Glomerular endothelial cell (primary cell): ENCODE data around the gene NMNAT2. TPM values are rescaled to one million over a fixed set of nuclear protein-coding genes. Genes with fewer than 3 reads are reported as not detected.

Experiments
- DNase-seq: peaks from one replicate; pipeline ENCODE4 v3.0.0-alpha.2; 2011; ENCODE audit warnings: low read depth, low spot score; ENCODE audit errors: extremely low read depth
- total RNA-seq: library from RNA; depleted of rRNA; stranded (reverse); fragments of >200 nt; gene quantifications from 2 replicates; pipeline ENCODE4 v1.2.3, GENCODE V29; 2015

Gene NMNAT2
- total RNA-seq, 1 donor from 2014 or later: 0.23 TPM

GRCh38 chr1:183291802-183292514 lies 126.2 kb downstream of the NMNAT2 start:
- DNase-seq: no peak

DNA sequence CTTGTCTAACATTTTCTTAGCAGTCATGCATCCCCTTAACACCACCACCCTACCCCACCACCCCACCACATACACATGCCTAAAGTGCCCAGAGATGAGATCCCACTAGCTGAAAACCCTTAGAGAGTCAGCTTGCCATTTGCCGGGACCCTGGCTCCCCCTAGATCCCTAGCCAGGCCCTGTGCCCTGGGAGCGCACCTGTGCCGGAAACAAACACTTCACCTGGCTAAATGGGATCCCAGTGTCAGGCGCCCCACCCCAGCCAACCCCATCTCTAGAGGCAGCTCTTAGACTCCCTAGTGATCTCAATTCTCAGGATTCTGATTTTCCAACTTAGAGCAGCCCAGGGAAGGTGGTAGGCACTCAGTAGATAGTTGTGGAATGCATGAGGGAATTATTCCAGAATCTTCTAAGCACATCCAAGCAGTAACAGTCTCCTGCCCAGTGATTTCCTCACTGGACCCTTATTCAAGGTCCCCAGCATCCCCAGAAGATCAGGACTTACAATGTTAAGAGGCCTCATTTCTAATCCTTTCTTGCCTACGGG lies 126.9 kb downstream of the NMNAT2 start:
- no peak for DNase-seq

DNA sequence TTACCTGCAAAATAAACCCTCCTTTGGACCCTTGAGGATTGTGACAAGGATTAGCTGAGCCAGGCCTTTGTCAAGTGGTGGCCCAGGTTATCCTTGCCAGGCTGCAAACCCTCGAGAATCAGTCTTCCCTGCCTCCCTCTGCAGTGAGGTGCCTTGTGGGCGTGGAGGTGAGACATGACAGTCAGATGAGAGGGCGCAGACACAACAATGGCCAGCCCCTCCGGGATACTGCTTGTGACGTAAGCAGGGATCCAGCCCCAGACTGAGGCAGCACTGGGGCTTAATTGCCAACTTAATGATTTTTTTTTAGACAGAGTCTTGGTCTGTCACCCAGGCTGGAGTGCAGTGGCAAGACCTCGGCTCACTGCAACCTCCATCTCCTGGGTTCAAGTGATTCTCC lies 127.6 kb downstream of the NMNAT2 start:
- no peak for DNase-seq

- no peak for DNase-seq
These were observed 129.1 kb downstream of the NMNAT2 start for GRCh38 chr1:183289051-183289496.

DNA sequence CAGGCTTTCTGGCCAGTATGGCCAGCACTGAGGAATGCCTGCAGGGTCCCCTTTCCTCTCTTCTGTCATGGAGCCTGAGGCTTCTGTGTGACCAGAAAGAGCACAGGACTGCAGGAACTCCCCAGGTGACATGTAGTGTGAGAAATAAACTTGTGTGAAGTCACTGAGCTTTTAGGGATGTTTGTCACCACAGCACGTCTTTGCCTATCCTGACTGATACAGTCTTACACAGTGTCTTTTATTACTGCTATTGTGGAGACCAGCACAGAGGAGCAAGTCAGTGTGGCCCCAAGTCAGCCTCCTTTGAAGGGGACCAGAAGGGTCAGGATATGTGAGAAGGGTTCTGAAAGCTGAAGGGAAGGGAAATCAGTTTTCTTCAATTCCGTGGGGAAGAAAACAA lies 129.6 kb downstream of the NMNAT2 start:
- no peak for DNase-seq

DNA sequence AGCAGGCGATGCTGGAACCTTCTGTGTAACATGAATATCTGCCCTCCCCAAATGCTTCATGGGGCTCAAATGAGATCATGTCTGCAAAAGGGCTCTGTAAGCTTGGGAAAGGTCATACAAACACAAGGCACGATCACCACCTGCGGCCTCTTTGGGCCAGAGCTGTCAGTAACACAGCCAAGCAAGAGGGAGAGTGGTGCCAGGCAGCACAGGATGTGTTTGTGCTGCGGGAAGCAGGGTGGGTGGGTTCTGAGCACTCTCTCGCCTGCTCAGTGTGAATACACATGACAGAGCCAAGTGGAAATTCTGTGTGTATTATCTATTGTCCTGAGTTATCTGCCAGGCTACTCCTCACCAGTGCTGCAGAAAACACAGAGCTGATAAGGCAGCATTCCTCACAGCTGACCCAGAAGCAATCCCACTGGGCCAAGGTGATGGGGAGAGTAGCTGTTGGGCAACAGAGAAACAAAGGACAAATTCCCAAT lies 130.9 kb downstream of the NMNAT2 start:
- DNase-seq: no peak

DNA sequence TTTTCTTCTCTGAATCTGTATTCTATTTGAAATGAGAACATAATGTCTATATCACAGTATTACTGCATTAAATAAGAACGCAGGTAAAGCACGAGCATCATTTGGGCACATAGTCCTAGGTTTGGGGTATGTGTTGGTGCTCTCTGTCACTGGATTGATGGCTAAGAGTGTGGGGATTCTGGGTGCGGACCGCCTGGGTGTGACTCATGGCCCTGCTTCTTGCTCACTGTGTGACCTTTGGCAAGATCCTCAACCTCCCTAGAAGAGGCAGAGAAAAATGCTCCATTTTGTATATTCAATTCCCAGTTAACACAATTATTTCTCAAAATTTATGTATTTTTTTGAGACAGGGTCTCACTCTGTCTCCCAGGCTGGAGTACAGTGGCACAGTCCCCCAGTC lies 132.4 kb downstream of the NMNAT2 start:
- no peak for DNase-seq

- DNase-seq: no peak
These were observed 132.9 kb downstream of the NMNAT2 start for GRCh38 chr1:183285256-183285655.

GRCh38 chr1:183284086-183284485 lies 134.1 kb downstream of the NMNAT2 start:
- no peak for DNase-seq

DNA sequence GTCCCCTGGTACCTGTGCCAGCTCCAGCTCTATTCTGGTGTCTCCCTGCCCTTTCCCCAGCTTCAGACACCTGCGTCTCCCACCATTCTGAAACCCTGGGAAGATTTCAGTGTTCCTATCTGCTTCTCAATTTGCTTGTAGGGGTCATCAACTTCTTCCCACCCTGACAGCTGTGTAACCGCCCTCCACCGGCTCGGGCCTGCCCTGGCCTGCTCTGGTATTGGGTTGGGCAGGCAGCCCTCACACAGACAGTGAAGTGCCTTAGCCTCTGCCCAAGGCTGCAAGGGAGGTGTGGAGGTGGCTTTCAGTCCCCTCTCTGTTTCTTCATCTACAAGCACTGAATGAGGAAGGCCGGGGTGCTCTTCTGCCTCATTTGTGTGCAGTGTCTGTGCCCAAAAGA lies 134.9 kb downstream of the NMNAT2 start:
- no peak for DNase-seq

GRCh38 chr1:183282101-183282855 lies 135.9 kb downstream of the NMNAT2 start:
- no peak for DNase-seq

- DNase-seq: peak; percentile 84
These were observed 136.6 kb downstream of the NMNAT2 start for GRCh38 chr1:183281553-183282091.

DNA sequence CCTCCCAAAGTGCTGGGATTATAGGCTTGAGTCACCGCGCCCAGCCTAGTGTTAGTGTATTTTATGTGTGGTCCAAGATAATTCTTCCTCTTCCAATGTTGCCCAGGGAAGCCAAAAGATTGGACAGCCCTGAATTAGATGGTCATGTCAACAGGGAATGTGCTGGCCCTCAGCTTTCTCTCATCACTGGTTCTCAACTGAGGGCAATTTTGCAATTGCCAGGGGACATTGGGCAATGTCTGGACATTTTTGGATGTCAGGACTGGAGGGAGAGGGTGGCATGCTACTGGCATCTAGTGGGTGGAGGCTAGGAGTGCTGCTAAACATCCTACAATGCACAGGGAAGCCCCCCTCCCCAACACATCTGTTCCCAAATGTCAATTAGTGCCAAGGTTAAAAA lies 137.1 kb downstream of the NMNAT2 start:
- no peak for DNase-seq

DNA sequence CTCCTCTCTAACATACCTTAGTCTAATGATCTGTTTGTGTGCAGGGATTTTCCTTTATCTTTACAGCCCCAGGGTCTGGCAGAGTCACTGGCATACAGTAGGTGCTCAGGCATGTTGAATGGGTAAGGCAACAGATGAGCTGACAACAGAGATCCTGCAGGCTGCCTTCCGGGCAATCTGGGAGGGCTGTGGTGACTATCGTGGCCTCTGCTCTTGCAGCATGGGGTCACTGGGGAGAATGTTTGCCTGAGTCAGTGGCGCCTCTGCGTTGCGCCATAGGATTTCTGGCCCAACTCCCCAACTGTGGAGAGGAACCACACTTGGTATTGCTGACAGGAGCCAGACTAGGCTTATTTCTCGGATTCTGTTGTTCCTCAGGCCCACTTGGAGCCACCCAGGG lies 138.3 kb downstream of the NMNAT2 start:
- DNase-seq: no peak

- no peak for DNase-seq
These were observed 139.2 kb downstream of the NMNAT2 start for GRCh38 chr1:183278739-183279591.

DNA sequence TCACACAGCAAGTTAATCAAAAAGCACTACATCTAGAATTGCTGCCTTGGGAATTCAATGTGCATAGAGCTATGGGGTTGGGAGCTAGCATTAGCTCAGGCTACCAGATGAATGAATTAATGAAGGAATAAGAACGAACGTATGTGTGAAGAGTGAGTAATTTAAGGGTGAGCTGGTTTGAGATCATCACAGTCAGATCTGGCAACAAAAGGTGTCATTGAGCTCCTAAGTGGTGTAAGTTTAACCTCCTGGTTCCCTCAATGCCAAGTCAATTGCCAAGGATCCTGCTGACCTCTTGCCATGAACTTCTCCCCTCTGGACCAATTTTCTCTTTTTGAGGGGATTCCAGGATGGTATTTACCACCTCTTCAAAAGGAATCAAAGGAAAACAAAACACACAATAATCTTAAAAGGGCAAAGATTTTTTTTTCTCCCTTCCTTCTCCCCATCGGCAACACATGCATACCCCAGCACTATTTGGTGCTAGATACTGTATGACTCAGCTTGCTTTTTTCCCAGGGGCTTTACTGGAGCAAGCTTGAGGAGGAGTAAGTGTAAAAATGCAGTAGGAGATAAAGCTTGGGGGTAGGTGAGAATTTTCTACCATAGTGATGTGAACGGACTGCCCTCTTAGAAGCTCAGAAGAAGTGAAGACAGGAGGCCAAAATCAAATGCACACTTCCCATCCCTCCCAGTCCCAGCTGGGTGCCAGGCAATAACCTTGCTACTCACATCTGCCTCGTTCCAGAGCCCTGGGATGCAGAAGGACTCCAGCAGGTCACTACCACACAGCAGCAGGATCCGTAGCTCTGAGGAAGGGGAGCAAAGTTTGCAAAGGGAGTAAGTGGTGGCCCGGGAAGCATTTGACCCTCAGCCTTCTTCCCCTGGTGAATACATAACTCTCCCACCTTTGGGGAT lies 140.1 kb downstream of the NMNAT2 start:
- no peak for DNase-seq

DNA sequence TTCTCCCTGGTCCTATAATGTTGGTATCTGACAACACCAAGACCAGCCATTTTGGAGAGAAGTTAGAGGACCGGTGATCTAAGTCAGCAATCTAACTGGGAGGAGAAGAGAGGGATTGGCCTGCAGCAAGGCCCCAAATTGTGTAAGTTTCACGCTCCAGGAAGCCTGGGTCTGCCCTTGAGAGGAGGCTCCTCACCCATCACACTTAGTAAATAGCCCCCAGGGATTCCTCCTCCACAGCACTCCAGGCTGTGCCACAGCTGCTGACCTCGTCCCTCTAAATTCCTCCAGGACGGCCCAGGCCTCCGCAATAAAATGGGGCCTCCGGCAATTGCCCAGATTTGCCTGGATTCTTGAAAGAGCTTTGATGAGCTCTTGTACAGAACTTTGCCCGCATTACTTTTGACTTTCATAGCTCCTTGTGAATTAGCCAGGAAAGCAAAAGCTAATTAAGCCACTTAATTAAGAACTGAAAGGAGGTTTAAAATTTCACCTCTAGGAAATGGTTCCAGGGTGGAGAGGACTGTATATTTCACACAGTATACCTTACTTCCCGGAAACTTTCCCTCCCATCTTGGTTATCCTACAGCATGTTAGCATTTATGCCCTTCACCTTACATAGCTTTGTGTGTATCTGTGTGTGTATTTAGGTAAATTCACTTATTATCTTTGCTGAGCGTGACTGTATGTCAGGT lies 141.6 kb downstream of the NMNAT2 start:
- DNase-seq: no peak

DNA sequence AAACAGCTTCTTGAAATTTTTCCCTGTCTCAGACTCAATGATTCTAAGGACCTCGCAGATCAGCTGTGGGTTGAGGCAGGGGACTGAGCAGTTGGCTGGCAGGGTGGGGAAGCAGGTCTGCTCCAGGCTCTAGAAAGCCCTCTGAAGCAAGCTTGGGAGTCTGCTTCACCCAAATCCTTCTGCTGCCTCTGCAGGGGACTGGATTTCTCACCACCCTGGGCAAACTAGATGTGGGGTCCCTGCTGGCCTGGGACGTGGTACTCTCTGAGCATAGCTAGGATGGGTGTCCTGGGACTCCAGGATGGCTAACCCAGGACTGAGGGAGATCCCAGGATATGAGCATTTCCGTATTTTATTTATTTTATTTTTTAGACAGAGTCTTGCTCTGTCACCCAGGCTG lies 142.9 kb downstream of the NMNAT2 start:
- no peak for DNase-seq

DNA sequence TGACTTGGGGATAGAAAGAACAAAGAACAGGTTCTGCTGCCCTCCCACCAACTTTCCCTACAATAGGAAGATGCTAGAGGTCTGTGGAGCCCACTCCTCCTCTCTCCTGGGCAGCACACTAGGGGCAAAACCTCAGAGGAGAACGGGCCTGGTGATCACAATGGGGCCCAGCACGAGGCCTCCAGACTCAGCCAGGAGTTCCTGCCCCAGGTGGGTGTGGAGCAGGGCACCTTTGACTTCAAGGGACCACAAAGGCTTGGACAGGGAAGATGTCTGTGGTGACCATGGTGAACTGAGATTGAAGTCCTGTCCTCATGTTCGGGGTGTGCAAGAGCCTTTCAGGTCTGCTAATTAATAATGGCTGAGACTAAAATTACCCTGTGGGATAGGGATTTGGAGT lies 143.3 kb downstream of the NMNAT2 start:
- no peak for DNase-seq
